Natural killer cell treated with Interleukin-12 subunit alpha and Interleukin-12 subunit beta and Interleukin-15 and Interleukin-18, amount 100 ng/mL, for 72 hours (primary cell): Measurements from ENCODE around the gene FAM171A2. TPM values are rescaled to one million over a fixed set of nuclear protein-coding genes. Genes with fewer than 3 reads are reported as not detected.
"Not testable (repeated sequence)": the region's sequence is repeated elsewhere in the genome, so short reads cannot be mapped to it uniquely, and the experiment has no call there.

Experiments used
- ATAC-seq, 2 donors: fragments of 150-1000 bp; cut with Tn5 transposase in 1 of 2; sonication (Bioruptor Pico), chemical (Tn5 transposase) in 1 of 2; 2 replicates each; pipeline ENCODE4 v1.10.0; 2021
- DNase-seq: peaks from one replicate; pipeline ENCODE4 v3.0.0; 2022; ENCODE audit warnings: low spot score
- H3K27ac Mint-ChIP-seq, 2 donors: 1 replicate in 1 of 2; 2 replicates in 1 of 2; pipeline ENCODE4 v1.8.0; 2022; ENCODE audit warnings: mixed read lengths in 2 of 2, mild to moderate bottlenecking in 1 of 2, moderate library complexity in 1 of 2
- H3K27me3 Mint-ChIP-seq, 2 donors: 1 replicate in 1 of 2; 2 replicates in 1 of 2; pipeline ENCODE4 v1.8.0; 2022; ENCODE audit warnings: mixed read lengths in 2 of 2
- H3K36me3 Mint-ChIP-seq: one replicate; pipeline ENCODE4 v1.8.0; 2022; ENCODE audit warnings: mixed read lengths
- H3K4me1 Mint-ChIP-seq, 2 donors: 1 replicate in 1 of 2; 2 replicates in 1 of 2; pipeline ENCODE4 v1.8.0; 2022; ENCODE audit warnings: low read depth in 2 of 2, mixed read lengths in 2 of 2, mild to moderate bottlenecking in 1 of 2
- H3K4me3 Mint-ChIP-seq: one replicate; pipeline ENCODE4 v1.8.0; 2022; ENCODE audit warnings: mixed read lengths
- H3K9me3 Mint-ChIP-seq: 2 replicates; pipeline ENCODE4 v1.8.0; 2022; ENCODE audit warnings: mixed read lengths
- total RNA-seq, 2 donors: library from RNA; stranded (reverse); gene quantifications; one replicate each; pipeline ENCODE4 v1.2.3, GENCODE V29; 2022

The FAM171A2 gene
- total RNA-seq, 2 donors from 2014 or later = 0.25 TPM; not detected in 1

GRCh38 chr17:44351961-44352827 lies 11.5 kb downstream of the FAM171A2 start:
- Mint-ChIP-seq H3K36me3 (no peaks in the 10 kb centered on the region), H3K27me3 (no peaks in the 10 kb centered on the region), H3K9me3 (no peaks in the 10 kb centered on the region), H3K4me1 (peaks cover 11 to 12% of the 10 kb centered on the region in 2 donors), H3K27ac (no peak overlapping the region), H3K4me3 (no peak overlapping the region)
- ATAC-seq (no peak), DNase-seq (peak; percentile 59)

- ATAC-seq (no peak), DNase-seq (peak; percentile 28)
- H3K27me3 Mint-ChIP-seq = no peaks in the 10 kb centered on the region
- H3K9me3 Mint-ChIP-seq = no peaks in the 10 kb centered on the region
- no peak overlapping the region for H3K27ac Mint-ChIP-seq
- H3K36me3 Mint-ChIP-seq = no peaks in the 10 kb centered on the region
- no peak overlapping the region for H3K4me3 Mint-ChIP-seq
- peaks cover 11 to 12% of the 10 kb centered on the region in 2 donors for H3K4me1 Mint-ChIP-seq
Measured at GRCh38 chr17:44351464-44351863, 12.2 kb downstream of the FAM171A2 start.

GRCh38 chr17:44350733-44351226 lies 12.9 kb downstream of the FAM171A2 start:
- H3K27ac Mint-ChIP-seq = no peak overlapping the region
- H3K4me1 Mint-ChIP-seq = peaks cover 17% of the 10 kb centered on the region in 2 donors
- no peaks in the 10 kb centered on the region for H3K9me3 Mint-ChIP-seq
- H3K27me3 Mint-ChIP-seq = no peaks in the 10 kb centered on the region
- peak; percentile 70 for DNase-seq
- ATAC-seq = peak; percentile 62 to 71
- H3K36me3 Mint-ChIP-seq = no peaks in the 10 kb centered on the region
- no peak overlapping the region for H3K4me3 Mint-ChIP-seq

GRCh38 chr17:44349553-44350070 lies 14.0 kb downstream of the FAM171A2 start:
- no peaks in the 10 kb centered on the region for H3K36me3 Mint-ChIP-seq
- DNase-seq = peak; percentile 51
- no peak overlapping the region for H3K27ac Mint-ChIP-seq
- ATAC-seq = no peak
- H3K27me3 Mint-ChIP-seq = no peaks in the 10 kb centered on the region
- H3K4me1 Mint-ChIP-seq = peaks cover 26 to 29% of the 10 kb centered on the region in 2 donors
- no peak overlapping the region for H3K4me3 Mint-ChIP-seq
- no peaks in the 10 kb centered on the region for H3K9me3 Mint-ChIP-seq

- H3K4me3 Mint-ChIP-seq = peak overlapping the region; percentile 21
Measured at GRCh38 chr17:44348988-44349364, 14.7 kb downstream of the FAM171A2 start.

GRCh38 chr17:44348234-44348987 lies 15.2 kb downstream of the FAM171A2 start:
- no peaks in the 10 kb centered on the region for H3K36me3 Mint-ChIP-seq
- H3K4me1 Mint-ChIP-seq = peaks cover 29 to 32% of the 10 kb centered on the region in 2 donors
- DNase-seq = peak; percentile 73
- peak; percentile 63 to 65 for ATAC-seq
- peak overlapping the region; percentile 21 for H3K4me3 Mint-ChIP-seq
- H3K9me3 Mint-ChIP-seq = no peaks in the 10 kb centered on the region
- H3K27ac Mint-ChIP-seq = peak overlapping the region; percentile 14 to 31
- peaks cover 7 to 8% of the 10 kb centered on the region in 2 donors for H3K27me3 Mint-ChIP-seq

More at GRCh38 chr17:44348988-44349364, 14.7 kb downstream of the FAM171A2 start:
- H3K36me3 Mint-ChIP-seq = no peaks in the 10 kb centered on the region
- H3K27ac Mint-ChIP-seq = no peak overlapping the region
- ATAC-seq = no peak
- peaks cover 29% of the 10 kb centered on the region in 2 donors for H3K4me1 Mint-ChIP-seq
- DNase-seq = peak; percentile 56
- H3K27me3 Mint-ChIP-seq = peaks cover 2 to 3% of the 10 kb centered on the region in 2 donors
- no peaks in the 10 kb centered on the region for H3K9me3 Mint-ChIP-seq

- not testable (repeated sequence) for H3K36me3 Mint-ChIP-seq, H3K4me3 Mint-ChIP-seq, H3K9me3 Mint-ChIP-seq, ATAC-seq, H3K27ac Mint-ChIP-seq
- Mint-ChIP-seq H3K4me1 (peaks cover 29% of the 10 kb centered on the region in 2 donors), H3K27me3 (peaks cover 10 to 18% of the 10 kb centered on the region in 2 donors)
- peak; percentile 41 for DNase-seq
Measured at GRCh38 chr17:44347206-44348055, 16.2 kb downstream of the FAM171A2 start.

- ATAC-seq (no peak), DNase-seq (peak; percentile 28)
- Mint-ChIP-seq H3K4me3 (peak overlapping the region; percentile 92), H3K27ac (peak overlapping the region; percentile 62 to 82), H3K27me3 (peaks cover 10 to 19% of the 10 kb centered on the region in 2 donors), H3K36me3 (no peaks in the 10 kb centered on the region), H3K9me3 (no peaks in the 10 kb centered on the region), H3K4me1 (peaks cover 29% of the 10 kb centered on the region in 2 donors)
Measured at GRCh38 chr17:44346064-44346844, 17.4 kb downstream of the FAM171A2 start.

GRCh38 chr17:44345454-44346026 lies 18.1 kb downstream of the FAM171A2 start:
- Mint-ChIP-seq H3K4me3 (peak overlapping the region; percentile 92), H3K4me1 (peaks cover 29% of the 10 kb centered on the region in 2 donors), H3K27ac (peak overlapping the region; percentile 62 to 82), H3K36me3 (no peaks in the 10 kb centered on the region), H3K9me3 (no peaks in the 10 kb centered on the region), H3K27me3 (peaks cover 14 to 23% of the 10 kb centered on the region in 2 donors)
- ATAC-seq = peak; percentile 11 to 16
- peak; percentile 68 for DNase-seq

GRCh38 chr17:44344939-44345453 lies 18.7 kb downstream of the FAM171A2 start, which contains the start of gene GRN:
TSS of gene GRN (plus strand) at chr17:44345302. CDS start at chr17:44349165, 3,863 bp downstream.
- DNase-seq (peak; percentile 90), ATAC-seq (peak; percentile 96)
- H3K9me3 Mint-ChIP-seq = no peaks in the 10 kb centered on the region
- peak within 1 kb of the TSS; percentile 62 to 82 for H3K27ac Mint-ChIP-seq
- H3K4me1 Mint-ChIP-seq = peaks cover 29% of the 10 kb centered on the region in 2 donors
- H3K27me3 Mint-ChIP-seq = peaks cover 14 to 23% of the 10 kb centered on the region in 2 donors
- H3K36me3 Mint-ChIP-seq = no peaks in the 10 kb centered on the region
- H3K4me3 Mint-ChIP-seq = peak within 1 kb of the TSS; percentile 92

GRCh38 chr17:44343510-44344209 lies 20.0 kb downstream of the FAM171A2 start:
- ATAC-seq = no peak
- Mint-ChIP-seq H3K27ac (peak overlapping the region in 1 of 2 donors; percentile 39), H3K27me3 (peaks cover 14 to 23% of the 10 kb centered on the region in 2 donors), H3K4me1 (peaks cover 26 to 27% of the 10 kb centered on the region in 2 donors), H3K4me3 (peak overlapping the region; percentile 92), H3K9me3 (no peaks in the 10 kb centered on the region), H3K36me3 (no peaks in the 10 kb centered on the region)
- peak; percentile 53 for DNase-seq
